Stimulated activated CD8-positive, alpha-beta memory T cell treated with anti-CD3 and anti-CD28 coated beads, Interleukin-12 subunit alpha, Interleukin-12 subunit beta, amount 100 ng/mL, for 4 hours (primary cell): Measurements from ENCODE around the gene KCNN4.
A peak's percentile ranks its signal among the peaks of the same experiment; 100 is the strongest.
"Not testable (repeated sequence)": the region's sequence is repeated elsewhere in the genome, so short reads cannot be mapped to it uniquely, and the experiment has no call there.

Experiments used
- DNase-seq: peaks from one replicate; pipeline ENCODE4 v3.0.0-alpha.2; 2020; ENCODE audit warnings: low read depth

The KCNN4 gene

DNA sequence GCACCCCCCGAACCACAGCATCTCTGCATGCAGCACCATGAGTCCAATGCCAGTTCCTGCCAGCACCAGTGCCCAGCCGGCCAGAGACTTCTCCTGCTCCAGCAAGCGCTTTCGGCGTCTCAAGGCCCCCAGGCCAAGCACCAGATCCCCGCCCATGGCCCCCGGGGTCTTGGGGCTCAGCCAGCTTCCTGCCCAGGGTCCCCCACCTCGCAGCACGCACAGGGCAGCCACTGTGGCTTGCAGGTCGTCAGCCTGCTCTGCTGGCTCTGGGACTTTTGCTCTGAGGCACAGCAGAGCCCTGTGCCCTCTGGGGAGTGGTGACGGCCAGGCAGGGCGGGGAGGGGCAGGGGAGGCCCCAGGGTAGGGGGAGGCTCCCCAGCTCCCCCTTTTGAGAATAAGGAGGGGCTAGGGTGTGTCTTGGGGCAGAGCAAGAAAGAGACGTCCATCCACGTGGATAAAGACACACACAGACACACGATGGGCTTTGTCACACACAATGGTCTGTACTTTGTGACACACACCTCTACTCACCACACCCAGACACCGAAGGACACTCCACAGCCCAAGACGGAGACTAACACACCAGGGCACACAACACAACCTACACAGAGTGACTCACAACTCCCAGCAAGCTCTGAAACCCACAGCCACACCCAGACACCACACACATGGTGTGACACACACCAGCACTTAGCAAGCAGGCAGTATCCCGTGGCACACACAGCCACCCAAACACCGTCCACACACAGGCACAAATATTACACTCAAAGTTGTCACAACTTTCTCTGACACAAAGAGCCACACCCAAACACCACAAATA is at the start of gene KCNN4:
TSS of gene KCNN4 (minus strand) at position 268 of the 820 bp plus-strand sequence. CDS start at position 156, 112 bp downstream.
- DNase-seq = no peak

DNA sequence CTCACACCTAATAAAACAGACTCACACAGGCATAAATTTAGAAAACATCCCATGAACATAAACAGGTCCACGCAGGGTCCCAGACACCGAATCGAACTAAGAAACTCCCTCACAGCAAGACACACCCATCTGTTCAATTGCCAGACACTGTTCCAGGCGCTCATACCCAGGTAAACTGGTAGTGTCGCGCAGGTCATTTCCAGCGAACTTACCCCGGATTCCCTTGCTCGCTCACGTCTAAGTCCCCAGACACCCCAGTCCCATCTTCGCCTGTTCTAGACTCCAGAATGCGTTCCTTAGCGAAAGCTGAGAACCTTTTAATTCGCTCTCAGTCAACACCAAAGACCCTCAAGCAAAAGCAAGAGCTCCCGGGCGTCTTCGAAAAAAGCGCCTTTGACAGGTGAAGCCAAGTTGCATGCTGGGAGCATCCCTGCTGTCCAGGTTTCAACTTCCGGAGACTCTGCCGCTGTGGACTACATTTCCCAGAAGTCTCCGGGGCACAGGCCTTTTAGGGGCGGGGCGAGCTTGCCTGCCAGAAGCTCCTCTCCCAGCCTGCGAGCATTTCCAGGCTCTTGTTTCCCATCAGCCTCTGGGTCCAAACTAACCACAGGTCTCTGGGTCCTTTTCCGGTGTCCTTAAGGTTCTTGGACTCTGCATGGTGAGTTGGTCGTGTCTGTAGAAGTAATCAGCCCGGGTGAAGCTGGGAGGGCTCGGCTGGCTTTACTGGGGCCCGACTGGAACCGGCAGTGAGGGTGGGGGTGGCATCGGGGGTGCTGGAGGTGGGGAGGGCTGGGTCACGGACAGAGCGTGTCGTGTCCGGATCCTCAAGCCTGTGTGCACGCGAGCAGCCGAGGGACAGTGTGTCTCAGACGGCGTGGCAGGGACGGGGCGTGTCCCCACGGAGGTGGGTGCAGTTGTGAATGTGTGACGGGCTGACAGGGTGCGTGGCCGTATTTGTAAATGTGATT is 46.3 kb upstream of the KCNN4 start, which contains the start of gene ZNF283:
TSS of gene ZNF283 (plus strand) at position 535 of the 968 bp plus-strand sequence. CDS start 6,184 bp downstream, outside the sequence.
- DNase-seq = peak; percentile 69

DNA sequence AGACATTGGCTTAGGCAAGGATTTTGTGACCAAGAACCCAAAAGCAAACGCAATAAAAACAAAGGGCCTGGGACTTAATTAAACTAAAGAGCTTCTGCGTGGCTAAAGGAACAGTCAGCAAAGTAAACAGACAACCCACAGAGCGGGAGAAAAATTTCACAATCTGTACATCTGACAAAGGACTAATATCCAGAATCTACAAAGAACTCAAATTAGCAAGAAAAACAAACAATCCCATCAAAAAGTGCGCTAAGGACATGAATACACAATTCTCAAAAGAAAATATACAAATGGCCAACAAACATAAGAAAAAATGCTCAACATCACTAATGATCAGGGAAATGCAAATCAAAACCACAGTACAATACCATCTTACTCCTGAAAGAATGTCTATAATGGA is 43.8 kb upstream of the KCNN4 start:
- DNase-seq = not testable (repeated sequence)

DNA sequence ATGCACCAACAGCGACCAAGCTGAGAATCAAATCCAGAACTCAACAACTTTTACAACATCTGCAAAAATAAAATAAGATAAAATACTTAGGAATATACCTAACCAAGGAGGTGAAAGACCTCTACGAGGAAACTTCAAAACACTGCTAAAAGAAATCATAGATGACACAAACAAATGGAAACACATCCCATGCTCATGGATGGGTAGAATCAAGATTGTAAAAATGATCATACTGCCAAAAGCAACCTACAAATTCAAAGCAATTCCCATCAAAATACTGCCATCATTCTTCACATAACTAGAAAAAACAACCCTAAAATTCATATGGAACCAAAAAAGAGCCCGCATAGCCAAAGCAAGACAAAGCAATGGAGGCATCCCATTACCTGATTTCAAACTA is 43.1 kb upstream of the KCNN4 start:
- not testable (repeated sequence) for DNase-seq

DNA sequence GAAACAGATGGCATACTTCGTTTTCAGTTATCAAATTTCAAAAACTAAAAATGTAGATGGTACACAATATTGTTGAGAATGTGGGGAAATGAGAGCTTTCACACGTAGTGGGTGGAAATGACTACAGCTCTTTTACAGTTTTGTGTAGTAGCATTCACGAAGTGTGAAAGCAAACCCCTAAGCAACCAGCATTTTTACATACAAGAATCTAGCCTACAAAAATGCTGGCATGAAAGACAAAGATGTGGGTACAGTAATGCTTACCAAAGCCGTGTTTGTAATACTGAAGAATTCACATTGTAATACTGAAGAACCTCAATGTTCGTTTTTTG is 40.1 kb upstream of the KCNN4 start:
- DNase-seq = no peak

DNA sequence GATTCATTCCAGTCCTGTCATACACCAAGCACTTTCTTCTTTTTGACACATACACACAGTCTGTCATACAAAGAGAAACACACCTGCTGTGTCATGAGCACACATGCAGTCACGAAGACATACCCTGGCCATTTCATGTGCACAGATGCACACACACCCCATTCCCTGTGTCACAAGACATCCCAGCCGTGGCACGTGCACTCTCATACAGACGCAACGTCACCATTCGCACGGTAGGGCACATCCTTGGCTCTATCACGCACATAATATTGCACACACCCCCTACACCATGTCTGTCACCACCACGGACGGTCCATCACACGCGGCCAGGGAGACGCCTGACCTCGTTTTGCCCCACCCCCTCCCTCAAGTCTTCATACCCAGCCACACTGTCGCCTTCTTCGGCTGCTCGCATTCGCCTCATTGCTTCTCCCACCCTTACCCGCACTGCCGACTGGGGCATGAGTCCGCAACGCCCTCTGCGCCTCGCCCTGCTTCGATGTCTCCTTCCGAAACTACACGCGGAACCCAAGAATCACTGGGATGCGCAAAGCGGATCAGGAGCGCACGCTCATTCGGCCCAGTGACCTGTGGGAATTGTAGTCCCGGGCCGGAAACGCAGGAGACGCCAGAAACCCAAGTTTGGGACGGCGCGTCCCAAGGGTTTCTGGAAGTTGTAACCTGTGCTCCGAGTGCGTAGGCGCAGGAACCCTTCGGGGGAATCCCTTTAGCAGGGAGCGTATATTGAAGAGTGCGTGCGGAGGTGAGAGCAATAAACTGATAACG is 39.5 kb upstream of the KCNN4 start:
- no peak for DNase-seq

DNA sequence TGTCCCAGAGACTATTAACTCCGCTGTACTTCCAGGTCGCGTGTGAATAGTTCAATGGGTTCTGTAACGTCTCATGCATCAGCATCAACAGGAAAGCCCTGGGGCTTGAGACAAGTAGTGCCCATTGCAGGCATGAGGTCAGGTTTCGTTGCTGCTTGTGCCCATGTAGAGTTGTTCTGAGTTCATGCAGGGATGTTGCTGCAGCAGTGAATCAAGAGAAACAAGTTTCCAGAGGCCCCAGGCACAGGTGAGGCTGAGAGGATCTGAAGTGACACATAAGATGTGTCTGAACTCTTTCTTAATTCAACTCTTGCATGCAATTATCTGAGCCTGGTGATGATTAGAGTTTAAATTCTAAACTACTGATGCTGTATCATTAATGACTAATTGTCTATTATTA is 37.7 kb upstream of the KCNN4 start:
- no peak for DNase-seq

DNA sequence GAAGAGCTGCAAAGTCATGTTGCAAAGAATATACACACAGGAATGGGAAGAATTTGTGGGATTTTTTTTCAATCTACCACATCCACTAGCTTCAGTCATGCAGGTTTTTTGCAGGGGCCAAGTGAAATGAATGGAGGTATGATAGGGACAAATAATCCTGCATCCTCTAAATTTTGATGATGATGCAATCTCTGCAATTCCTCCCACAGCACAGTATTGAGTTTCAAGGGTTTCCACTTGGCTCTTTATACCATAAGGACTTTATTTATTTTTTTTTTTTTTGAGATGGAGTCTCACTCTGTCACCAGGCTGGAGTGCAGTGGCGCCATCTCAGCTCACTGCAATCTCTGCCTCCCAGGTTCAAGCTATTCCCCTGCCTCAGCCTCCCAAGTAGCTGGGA is 36.7 kb upstream of the KCNN4 start:
- not testable (repeated sequence) for DNase-seq

DNA sequence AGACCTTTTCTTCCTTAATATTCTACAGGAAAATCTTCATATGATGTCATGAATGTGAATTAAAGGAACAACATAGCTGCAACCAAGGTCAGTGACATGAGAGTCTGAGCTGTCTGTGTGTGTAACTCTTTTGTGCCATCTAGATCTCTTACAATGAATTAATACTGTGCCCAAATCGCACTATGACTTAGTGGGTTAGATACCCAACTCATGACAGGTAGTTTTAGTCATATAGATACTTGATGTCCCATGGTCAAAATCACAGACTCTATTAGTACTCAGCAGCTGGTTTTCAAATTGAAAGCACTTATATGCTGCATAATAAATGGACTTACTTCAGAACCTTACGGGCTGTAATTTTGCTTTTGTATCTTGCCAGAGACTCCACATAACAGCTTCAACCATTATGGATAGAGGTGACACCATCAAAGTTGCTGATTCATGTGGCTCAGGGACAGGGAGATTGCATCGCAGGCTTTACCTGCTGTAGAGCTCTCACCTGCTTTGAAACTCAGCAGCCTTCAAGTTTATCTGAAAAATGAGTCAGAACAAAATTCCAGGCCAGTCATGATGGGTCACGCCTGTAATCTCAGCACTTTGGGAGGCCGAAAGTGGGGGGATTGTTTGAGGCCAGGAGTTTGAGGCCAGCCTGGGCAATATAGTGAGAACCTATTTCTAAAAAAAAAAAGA is 34.0 kb upstream of the KCNN4 start:
- DNase-seq = no peak

DNA sequence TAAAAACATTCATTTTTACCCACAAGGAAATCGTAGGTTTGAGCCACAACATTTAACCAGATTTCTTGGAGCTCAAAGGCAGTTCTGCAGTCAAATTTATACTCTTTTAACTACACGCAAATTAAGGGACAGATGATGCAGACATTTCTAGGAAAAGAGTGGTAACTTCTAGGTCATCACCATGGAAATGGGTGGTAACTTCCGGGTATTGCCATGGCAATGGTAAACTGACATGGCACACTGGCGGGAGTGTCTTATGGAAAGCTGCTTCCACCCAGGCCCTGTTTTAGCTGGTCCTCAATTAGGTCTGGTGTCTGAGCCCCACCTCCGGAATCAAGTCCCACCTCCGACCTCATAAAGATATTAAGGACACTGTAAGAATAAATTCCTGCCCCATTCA is 31.9 kb upstream of the KCNN4 start:
- DNase-seq = no peak

DNA sequence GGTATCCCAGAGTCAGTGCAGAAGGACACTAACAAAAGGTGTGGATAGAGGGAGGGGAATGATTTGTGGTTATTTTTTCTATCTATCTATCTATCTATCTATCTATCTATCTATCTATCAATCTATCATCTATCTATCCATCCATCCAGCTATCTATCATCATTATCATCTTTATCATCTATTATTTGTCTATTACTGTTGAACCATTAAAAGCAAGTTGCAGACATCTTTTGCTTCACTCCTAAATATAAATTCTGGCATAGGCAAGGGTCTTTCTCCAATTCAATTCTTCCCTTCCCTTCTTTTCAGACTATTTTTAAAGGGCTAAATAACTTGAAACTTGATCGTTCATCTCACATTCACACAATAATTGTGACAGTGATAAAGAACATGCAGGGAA is 31.5 kb upstream of the KCNN4 start:
- no peak for DNase-seq

DNA sequence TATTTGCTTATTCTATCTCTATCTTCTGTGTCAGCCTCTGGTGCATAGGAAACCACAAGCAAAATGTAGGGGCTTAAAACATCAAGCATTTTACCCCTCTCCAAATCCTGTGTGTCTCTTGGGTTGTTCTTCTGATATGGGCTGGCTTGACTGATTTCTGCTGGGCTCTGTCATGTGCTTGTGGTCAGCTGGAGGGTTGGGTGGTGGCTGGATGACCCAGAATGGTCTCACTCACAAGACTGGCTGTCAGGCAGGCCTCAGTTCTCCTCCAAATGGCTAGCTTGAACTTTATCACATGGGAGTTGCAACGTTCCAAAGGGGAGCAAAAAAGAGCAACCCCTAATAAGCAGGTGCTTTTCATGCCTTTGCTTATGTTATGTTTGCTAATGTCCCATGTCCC is 31.1 kb upstream of the KCNN4 start:
- DNase-seq = no peak

DNA sequence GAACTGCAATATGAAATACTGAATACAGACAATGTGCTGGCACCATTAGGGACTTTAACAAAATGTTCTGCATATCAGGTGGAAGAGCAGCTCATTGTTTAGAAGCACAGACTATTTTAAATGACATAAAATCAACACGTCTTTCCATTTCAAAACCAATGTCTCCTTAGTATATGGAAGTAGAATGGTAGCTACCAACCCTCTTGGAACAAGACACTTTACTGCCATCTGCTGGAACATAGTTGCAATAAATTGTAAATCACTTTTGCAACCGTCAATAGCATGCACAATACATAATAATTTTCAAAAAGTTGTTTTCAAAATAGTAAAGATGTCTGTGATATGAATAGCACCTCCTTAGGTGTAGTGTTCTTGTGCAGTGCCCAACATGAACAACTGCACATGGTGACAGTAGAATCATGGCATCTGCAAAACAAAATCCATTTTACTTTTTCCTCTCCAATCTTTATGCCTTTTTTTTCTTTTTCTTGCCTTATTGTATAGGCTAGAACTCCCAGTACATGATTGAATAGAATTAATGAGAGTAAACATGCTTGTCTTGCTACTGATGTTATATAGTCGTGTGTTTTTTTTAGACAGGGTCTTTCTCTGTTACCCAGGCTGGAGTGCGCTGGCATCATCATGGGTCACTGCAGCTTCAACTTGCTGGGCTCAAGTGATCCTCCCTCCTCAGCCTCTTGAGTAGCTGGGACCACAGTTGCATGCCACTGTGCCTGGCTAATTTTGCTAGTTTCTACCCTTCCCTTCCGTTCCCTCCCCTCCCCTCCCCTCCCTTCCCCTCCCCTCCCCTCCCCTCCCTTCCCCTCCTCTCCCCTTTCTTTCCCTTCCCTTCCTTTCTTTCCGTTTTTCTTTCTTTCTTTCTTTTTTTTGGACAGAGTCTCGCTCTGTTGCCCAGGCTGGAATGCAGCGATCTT is 29.3 kb upstream of the KCNN4 start:
- DNase-seq = no peak

DNA sequence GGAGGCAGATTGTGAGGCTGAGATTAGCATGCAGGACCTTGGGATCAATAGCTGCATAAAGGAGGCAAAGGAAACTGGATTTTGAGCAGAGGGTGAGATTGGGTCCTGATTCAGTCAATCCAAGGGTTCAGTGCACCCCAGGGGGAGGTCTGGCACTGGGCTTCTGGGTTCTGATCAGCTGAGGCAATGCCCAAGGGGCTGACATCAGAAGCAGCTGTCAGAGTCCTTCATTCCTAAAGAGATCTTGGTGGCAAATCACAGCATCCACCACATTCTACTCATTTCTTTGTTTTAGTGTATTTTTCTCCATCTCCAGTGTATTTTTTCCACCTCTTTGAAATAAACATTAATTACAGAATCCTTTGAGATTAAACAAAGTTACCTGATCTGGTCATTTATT is 26.9 kb upstream of the KCNN4 start:
- no peak for DNase-seq

DNA sequence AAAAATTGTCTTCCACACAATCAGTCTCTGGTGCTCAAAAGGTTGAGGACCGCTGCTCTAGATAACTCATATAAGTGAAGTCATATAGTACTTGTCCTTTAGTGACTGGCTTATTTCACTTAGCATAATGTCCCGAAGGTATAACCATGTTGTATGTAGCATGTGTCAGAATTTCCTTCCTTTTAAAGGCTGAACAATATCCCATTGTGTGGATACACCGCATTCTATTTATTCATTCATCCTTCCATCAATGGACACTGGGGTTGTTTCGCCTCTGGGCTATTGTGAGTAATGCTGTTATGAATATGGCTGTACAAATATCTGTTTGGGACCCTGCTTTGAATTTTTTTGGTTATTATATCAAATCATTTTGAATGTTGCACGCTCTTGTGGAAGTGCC is 26.1 kb upstream of the KCNN4 start:
- DNase-seq = no peak

DNA sequence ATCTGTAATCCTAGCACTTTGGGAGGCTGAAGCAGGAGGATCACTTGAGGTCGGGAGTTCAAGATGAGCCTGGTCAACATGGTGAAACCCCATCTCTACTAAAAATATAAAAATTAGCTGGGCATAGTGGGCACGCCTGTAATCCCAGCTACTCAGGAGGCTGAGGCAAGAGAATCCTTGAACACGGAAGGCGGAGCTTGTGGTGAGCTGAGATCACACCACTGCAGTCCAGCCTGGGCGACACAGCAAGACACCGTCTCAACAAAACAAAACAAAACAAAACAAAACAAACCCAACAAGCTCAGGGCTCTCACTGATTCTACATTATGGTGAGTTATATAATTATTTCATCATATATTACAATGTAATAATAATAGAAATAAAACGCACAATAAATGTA is 25.6 kb upstream of the KCNN4 start:
- not testable (repeated sequence) for DNase-seq

DNA sequence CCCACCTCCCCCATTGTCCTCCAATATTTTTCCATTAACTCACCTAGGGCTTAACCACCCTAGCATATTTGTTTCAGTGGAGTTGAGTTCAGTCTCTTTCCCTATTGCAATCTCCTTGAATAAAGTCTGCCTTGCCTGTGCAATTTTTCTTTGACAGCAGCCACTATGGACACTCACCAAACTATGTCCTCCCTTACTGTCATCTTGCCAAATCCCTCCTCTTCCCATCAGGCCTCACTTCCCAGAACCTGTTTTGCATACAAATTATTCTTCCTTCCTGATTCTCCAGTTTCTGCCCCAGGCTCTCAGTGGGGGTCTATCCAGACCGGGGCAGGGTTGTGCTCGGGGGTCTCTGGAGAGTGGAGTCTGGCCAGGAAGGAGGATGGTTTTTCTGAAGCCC is 23.7 kb upstream of the KCNN4 start:
- no peak for DNase-seq

DNA sequence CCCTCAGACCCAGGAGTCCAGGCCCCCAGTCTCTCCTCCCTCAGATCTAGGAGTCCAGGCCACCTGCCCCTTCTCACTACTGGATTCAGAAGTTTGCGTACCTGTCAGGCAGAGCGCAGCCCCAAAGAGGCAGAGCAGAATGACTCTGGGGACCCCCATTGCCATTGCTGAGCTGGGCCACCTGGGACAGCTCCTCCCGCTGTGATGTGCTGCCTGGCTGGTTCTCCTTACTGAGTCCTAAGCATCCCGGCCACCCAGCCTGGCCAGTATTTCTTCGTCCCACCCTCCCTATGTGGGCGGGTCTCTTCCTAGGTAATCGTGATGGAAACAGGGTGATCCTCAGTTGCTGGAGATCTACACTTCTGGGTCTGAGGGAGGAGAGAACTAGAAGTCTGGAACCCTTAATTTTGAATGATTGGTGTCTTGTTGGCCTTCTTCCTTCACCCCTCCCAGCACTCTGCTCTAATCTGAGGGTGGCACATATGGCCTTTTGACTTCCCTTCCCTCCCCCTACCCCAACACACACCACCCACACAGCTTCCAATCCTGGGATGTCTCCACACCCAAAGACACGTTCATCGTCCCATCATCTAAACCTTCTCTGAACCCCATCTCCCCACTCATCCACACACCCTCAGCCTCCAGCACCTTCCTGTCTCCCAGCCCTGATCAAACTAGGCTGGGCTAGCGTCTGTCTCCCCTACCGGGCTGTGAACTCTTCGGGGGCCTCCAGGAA is 21.6 kb upstream of the KCNN4 start, which contains the start of gene LYPD5:
TSS of gene LYPD5 (minus strand) at position 232 of the 736 bp plus-strand sequence. CDS start at position 165, 67 bp downstream.
- DNase-seq = no peak

DNA sequence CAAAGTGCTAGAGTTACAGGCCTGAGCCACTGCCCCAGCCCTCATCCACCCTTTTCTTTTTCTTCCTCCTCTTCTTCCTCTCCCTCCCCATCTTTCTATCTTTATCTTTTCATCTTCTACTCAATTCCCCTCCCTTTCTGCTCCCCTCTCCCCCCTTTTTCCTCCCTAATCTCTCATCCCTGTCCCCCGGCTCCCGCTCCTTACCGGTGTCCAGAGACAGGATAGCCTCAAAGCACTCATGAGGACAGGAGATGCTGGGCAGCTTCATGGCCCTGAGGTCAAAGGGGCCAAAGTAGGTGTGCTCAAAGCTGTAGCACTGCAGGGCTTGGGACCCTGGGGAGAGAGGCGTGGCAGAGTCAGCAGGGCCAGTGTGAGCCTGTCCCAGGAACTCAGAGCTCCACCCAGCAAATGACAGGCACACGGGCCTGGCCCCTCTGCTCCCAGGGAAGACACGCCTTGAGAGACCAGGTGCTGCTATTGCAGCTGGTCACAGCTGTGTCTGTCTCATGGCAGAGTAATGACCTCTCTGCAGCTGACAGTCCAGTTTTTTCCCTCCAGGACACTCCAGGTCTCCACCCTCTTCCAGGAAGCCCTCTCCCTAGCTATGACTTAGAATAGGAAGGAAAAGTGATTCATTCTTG is 18.8 kb upstream of the KCNN4 start:
- DNase-seq = no peak
